Karpas-422 (cell line): ENCODE measurements around the gene MAOB. TPM values are rescaled to one million over a fixed set of nuclear protein-coding genes. Genes with fewer than 3 reads are reported as not detected.

Source experiments
- DNase-seq: peaks from one replicate; pipeline ENCODE4 v3.0.0-alpha.2; 2015
- H2AFZ ChIP-seq: fragments of 200-600 bp; sonication (generic); 2 replicates; pipeline ENCODE4 v1.6.1; 2014; ENCODE audit warnings: antibody characterized with exemption, low read length, mixed read lengths
- H3K27ac ChIP-seq: fragments of 200-600 bp; sonication (generic); 2 replicates; pipeline ENCODE4 v1.5.1; 2014; ENCODE audit warnings: mild to moderate bottlenecking, low read length, moderate library complexity
- H3K27me3 ChIP-seq: fragments of 200-600 bp; sonication (generic); 2 replicates; pipeline ENCODE4 v1.6.1; 2014; ENCODE audit warnings: low read length, mixed read lengths
- H3K36me3 ChIP-seq: fragments of 200-600 bp; sonication (generic); 2 replicates; pipeline ENCODE4 v1.6.1; 2014; ENCODE audit warnings: low read length, mixed read lengths; ENCODE audit not compliant: insufficient read depth
- H3K4me1 ChIP-seq: fragments of 200-600 bp; sonication (generic); 2 replicates; pipeline ENCODE4 v1.6.1; 2014; ENCODE audit warnings: mild to moderate bottlenecking, low read length, mixed read lengths
- H3K4me2 ChIP-seq: fragments of 200-600 bp; sonication (generic); 2 replicates; pipeline ENCODE4 v1.6.1; 2014; ENCODE audit warnings: low read length, low read depth, mild to moderate bottlenecking; ENCODE audit not compliant: poor library complexity, severe bottlenecking
- H3K4me3 ChIP-seq: fragments of 200-600 bp; sonication (generic); 2 replicates; pipeline ENCODE4 v1.5.1; 2014; ENCODE audit warnings: mild to moderate bottlenecking, antibody characterized with exemption, low read length, mixed read lengths
- H3K79me2 ChIP-seq: fragments of 200-600 bp; sonication (generic); 2 replicates; pipeline ENCODE4 v1.6.1; 2014; ENCODE audit warnings: mild to moderate bottlenecking, low read length, mixed read lengths
- H3K9ac ChIP-seq: fragments of 200-600 bp; sonication (generic); 2 replicates; pipeline ENCODE4 v1.6.0; 2014; ENCODE audit warnings: low read length
- H3K9me2 ChIP-seq: fragments of 200-600 bp; sonication (generic), shearing (Covaris generic); replicated peaks from 2 replicates; pipeline ENCODE4 v1.6.0; 2014; ENCODE audit warnings: mild to moderate bottlenecking, low read length, moderate library complexity; ENCODE audit not compliant: insufficient read depth
- H3K9me3 ChIP-seq: fragments of 300-700, 200-600 bp; sonication (generic); 2 replicates; pipeline ENCODE4 v1.6.1; 2014; ENCODE audit warnings: low read length, mixed read lengths
- H4K20me1 ChIP-seq: fragments of 200-600 bp; sonication (generic); 2 replicates; pipeline ENCODE4 v1.6.1; 2014; ENCODE audit warnings: mild to moderate bottlenecking, antibody characterized with exemption, low read length, low read depth; ENCODE audit not compliant: insufficient read depth
- total RNA-seq: library from RNA; depleted of rRNA; stranded (reverse); fragments of >200 nt; shearing (Covaris generic); gene quantifications from 2 replicates; pipeline ENCODE4 v1.2.3, GENCODE V29; 2014; ENCODE audit warnings: low replicate concordance

MAOB gene
- total RNA-seq, 1 experiment from 2014 or later, result not detected

GRCh38 chrX:43892336-43892870, 10.2 kb upstream of the MAOB start:
- Histone ChIP-seq H3K9ac (no peak overlapping the region), H3K27me3 (no peaks in the 10 kb centered on the region), H3K4me3 (no peak overlapping the region), H3K4me2 (no peak overlapping the region), H3K36me3 (no peaks in the 10 kb centered on the region), H2AFZ (no peak overlapping the region), H3K27ac (no peak overlapping the region), H3K4me1 (no peaks in the 10 kb centered on the region), H3K79me2 (no peaks in the 10 kb centered on the region), H4K20me1 (no peaks in the 10 kb centered on the region), H3K9me3 (no peaks in the 10 kb centered on the region; the same call in 1 of the 2 replicates), H3K9me2 (no peaks in the 10 kb centered on the region; the same call in 1 of the 2 replicates)
- no peak for DNase-seq

- H3K79me2 ChIP-seq, result no peaks in the 10 kb centered on the region
- H3K27me3 ChIP-seq, result no peaks in the 10 kb centered on the region
- DNase-seq, result no peak
- H3K36me3 ChIP-seq, result no peaks in the 10 kb centered on the region
- no peak overlapping the region for H3K27ac ChIP-seq
- H3K9me3 ChIP-seq, result no peaks in the 10 kb centered on the region; the same call in 1 of the 2 replicates
- H3K9me2 ChIP-seq, result no peaks in the 10 kb centered on the region; the same call in 1 of the 2 replicates
- H3K4me2 ChIP-seq, result no peak overlapping the region
- H3K4me1 ChIP-seq, result no peaks in the 10 kb centered on the region
- no peak overlapping the region for H3K9ac ChIP-seq
- H2AFZ ChIP-seq, result no peak overlapping the region
- no peaks in the 10 kb centered on the region for H4K20me1 ChIP-seq
- H3K4me3 ChIP-seq, result no peak overlapping the region
Measured at GRCh38 chrX:43885617-43886016, 3.4 kb upstream of the MAOB start.

GRCh38 chrX:43881410-43882293, 598 bp downstream of the MAOB start:
- Histone ChIP-seq H3K27me3 (no peaks in the 10 kb centered on the region), H3K4me2 (no peak overlapping the region), H3K9me3 (no peaks in the 10 kb centered on the region), H4K20me1 (no peaks in the 10 kb centered on the region), H3K9ac (no peak overlapping the region), H3K4me1 (no peaks in the 10 kb centered on the region), H2AFZ (no peak overlapping the region), H3K79me2 (no peaks in the 10 kb centered on the region), H3K4me3 (no peak overlapping the region), H3K36me3 (no peaks in the 10 kb centered on the region), H3K27ac (no peak overlapping the region), H3K9me2 (no peaks in the 10 kb centered on the region)
- no peak for DNase-seq

- no peak overlapping the region for H3K9ac ChIP-seq
- no peaks in the 10 kb centered on the region for H3K27me3 ChIP-seq
- no peak overlapping the region for H3K27ac ChIP-seq
- H3K36me3 ChIP-seq, result no peaks in the 10 kb centered on the region
- no peaks in the 10 kb centered on the region for H3K79me2 ChIP-seq
- H3K4me2 ChIP-seq, result no peak overlapping the region
- no peaks in the 10 kb centered on the region for H3K9me2 ChIP-seq
- no peaks in the 10 kb centered on the region for H3K4me1 ChIP-seq
- DNase-seq, result no peak
- H3K4me3 ChIP-seq, result no peak overlapping the region
- no peak overlapping the region for H2AFZ ChIP-seq
- H3K9me3 ChIP-seq, result no peaks in the 10 kb centered on the region
- H4K20me1 ChIP-seq, result no peaks in the 10 kb centered on the region
Measured at GRCh38 chrX:43880425-43880824, 1.8 kb downstream of the MAOB start.

- H3K9ac ChIP-seq, result no peak overlapping the region
Measured at GRCh38 chrX:43878906-43879526, 3.2 kb downstream of the MAOB start.

GRCh38 chrX:43876680-43877079, 5.6 kb downstream of the MAOB start:
- Histone ChIP-seq H2AFZ (no peak overlapping the region), H3K4me2 (no peak overlapping the region), H3K79me2 (no peaks in the 10 kb centered on the region), H3K4me3 (no peak overlapping the region), H3K27me3 (no peaks in the 10 kb centered on the region), H3K4me1 (no peaks in the 10 kb centered on the region), H3K9ac (no peak overlapping the region), H4K20me1 (no peaks in the 10 kb centered on the region), H3K9me3 (peaks cover 3% of the 10 kb centered on the region; the same call in 1 of the 2 replicates), H3K9me2 (no peaks in the 10 kb centered on the region), H3K36me3 (no peaks in the 10 kb centered on the region), H3K27ac (no peak overlapping the region)
- DNase-seq, result no peak

More at GRCh38 chrX:43878906-43879526, 3.2 kb downstream of the MAOB start:
- Histone ChIP-seq H3K9me3 (no peaks in the 10 kb centered on the region), H3K4me1 (no peaks in the 10 kb centered on the region), H3K79me2 (no peaks in the 10 kb centered on the region), H2AFZ (no peak overlapping the region), H4K20me1 (no peaks in the 10 kb centered on the region), H3K9me2 (no peaks in the 10 kb centered on the region), H3K27ac (no peak overlapping the region), H3K36me3 (no peaks in the 10 kb centered on the region), H3K27me3 (no peaks in the 10 kb centered on the region), H3K4me3 (no peak overlapping the region), H3K4me2 (no peak overlapping the region)
- no peak for DNase-seq

GRCh38 chrX:43870758-43871419, 11.4 kb downstream of the MAOB start:
- H3K36me3 ChIP-seq, result no peaks in the 10 kb centered on the region
- H2AFZ ChIP-seq, result no peak overlapping the region
- H3K79me2 ChIP-seq, result no peaks in the 10 kb centered on the region
- no peaks in the 10 kb centered on the region for H4K20me1 ChIP-seq
- H3K4me2 ChIP-seq, result no peak overlapping the region
- DNase-seq, result no peak
- H3K27me3 ChIP-seq, result no peaks in the 10 kb centered on the region
- no peak overlapping the region for H3K9ac ChIP-seq
- no peak overlapping the region for H3K27ac ChIP-seq
- peaks cover 3% of the 10 kb centered on the region; the same call in 1 of the 2 replicates for H3K9me3 ChIP-seq
- no peak overlapping the region for H3K4me3 ChIP-seq
- no peaks in the 10 kb centered on the region for H3K4me1 ChIP-seq
- H3K9me2 ChIP-seq, result no peaks in the 10 kb centered on the region

GRCh38 chrX:43870011-43870410, 12.2 kb downstream of the MAOB start:
- Histone ChIP-seq H3K4me3 (no peak overlapping the region), H3K27me3 (no peaks in the 10 kb centered on the region), H2AFZ (no peak overlapping the region), H3K4me2 (no peak overlapping the region), H3K9me2 (no peaks in the 10 kb centered on the region), H3K27ac (no peak overlapping the region), H3K4me1 (no peaks in the 10 kb centered on the region), H3K36me3 (no peaks in the 10 kb centered on the region), H3K79me2 (no peaks in the 10 kb centered on the region), H3K9ac (no peak overlapping the region), H3K9me3 (peaks cover 3% of the 10 kb centered on the region; the same call in 1 of the 2 replicates), H4K20me1 (no peaks in the 10 kb centered on the region)
- no peak for DNase-seq
